GM19023 (cell line): ENCODE data around the gene C1orf21.

Experiments used
- ATAC-seq: cut with Tn5 transposase; IDR thresholded peaks from one replicate; pipeline ENCODE4 v1.9.1; 2021; ENCODE audit warnings: mild to moderate bottlenecking, moderate library complexity; ENCODE audit not compliant: unreplicated experiment

The C1orf21 gene

DNA sequence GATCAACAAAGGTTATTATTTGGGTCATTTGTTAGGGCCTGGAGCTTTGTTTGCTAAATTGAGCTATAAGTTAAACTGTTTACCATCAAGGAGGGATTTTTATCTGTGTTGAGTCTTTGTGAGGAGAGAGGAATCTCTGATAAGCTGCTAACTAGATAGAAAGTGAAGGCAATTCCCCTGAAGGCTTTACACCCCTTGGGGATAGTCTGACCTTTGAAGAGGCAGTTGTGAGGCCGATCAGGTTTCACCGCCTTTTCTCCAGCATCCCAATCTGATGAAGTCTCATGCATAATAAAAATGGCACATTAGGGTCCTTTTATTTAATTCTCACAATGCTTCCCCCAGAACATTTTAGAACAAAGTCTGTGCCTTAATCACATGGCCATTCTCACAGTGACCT is 21.8 kb downstream of the C1orf21 start:
- ATAC-seq, result no peak

- ATAC-seq, result no peak
Measured at GRCh38 chr1:184409011-184409410, 22.2 kb downstream of the C1orf21 start.

- ATAC-seq, result no peak
Measured at GRCh38 chr1:184412472-184412871, 25.6 kb downstream of the C1orf21 start.

DNA sequence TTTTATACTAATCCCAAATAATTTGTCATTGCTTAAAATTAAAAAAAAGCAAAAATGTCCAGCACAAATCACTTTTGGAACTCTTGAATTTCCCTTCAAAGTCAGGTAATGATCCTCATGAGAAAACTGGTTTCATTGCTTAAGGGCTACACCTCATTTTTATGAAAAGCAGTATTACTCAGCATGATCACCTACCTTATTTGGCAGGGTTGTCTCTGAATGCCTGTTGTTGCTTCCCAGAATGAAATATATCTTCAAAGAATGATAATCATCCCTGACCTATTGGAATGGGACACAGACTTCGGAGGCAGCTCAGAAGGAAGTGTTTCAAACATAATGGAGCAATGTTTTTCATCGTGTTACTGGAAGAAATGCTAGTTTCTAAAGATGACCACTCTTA is 29.7 kb downstream of the C1orf21 start:
- ATAC-seq, result no peak

DNA sequence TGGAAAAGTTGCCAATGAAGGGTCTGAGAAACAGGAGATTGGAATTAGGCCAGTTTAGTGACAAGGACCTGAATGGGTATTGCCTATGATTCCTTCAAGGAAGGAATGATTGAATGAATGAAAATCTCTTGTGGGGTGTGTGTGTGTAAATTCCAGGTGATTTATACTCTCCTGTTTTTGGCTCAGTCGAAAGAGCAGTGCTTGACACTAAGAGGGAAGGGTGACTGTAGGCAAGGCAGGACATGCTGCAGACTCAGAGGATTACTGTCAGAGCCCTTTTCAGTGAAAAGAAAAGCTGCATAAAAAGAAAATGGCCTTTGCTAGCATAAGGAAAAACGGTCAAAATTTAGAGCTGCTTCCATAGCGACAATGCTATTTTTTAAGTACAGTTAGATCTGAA is 30.1 kb downstream of the C1orf21 start:
- ATAC-seq, result no peak

DNA sequence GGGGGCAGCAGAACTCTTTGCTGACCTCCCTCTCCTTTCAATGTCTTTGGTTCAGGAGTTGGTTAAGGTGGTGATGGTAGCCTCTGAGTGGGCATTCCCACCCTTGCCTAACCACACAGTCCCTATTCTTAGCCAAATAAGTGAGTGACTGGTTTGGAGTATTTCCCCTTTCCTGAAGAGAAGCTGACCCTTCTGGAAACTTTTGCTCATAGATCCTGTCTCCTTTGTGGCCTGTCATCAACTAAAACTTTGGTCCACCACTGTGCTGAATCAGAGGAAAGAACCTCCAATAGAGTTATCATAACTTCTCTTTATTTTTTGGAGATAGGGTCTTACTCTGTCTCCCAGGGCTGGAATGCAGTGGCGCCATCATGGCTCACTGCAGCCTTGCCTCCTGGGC is 31.1 kb downstream of the C1orf21 start:
- no peak for ATAC-seq

- no peak for ATAC-seq
Measured at GRCh38 chr1:184418652-184419349, 32.0 kb downstream of the C1orf21 start.

DNA sequence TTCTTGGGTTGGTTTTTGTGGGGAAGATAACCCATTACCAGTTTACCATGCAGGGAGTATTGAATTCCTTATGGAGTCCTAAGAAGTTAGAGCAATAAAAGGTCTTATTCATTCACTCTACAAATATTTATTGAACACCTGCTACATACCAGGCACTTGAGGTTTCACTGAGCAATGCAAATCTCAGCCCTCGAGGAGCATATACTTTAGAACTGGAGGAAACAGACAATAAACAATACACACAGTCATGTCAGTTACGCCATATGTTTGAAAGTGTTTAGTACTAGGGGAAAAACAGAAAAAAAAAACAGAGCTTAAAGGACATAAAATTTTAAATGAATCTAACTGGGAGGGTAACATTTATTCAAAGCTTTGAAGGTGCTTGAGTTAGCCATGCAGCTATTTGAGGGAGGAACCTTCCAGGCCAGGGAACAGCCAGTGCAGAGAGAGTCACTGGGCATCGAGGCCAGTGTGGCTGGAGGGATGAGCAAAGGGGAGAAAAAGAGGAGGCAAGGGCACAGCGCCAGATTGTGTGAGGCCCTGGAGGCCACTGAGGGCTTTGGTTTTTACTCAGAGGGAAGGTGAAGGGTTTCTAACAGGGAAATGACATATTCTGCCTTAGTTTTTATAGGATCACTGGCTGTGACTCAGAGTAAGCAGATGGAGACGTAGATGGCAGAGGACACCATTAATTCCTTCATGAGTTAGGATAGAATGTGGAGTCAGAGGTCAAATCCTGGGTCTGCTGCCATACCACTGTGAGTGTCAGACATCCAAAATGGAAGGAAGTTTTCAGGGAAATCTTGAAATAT is 32.7 kb downstream of the C1orf21 start:
- no peak for ATAC-seq

DNA sequence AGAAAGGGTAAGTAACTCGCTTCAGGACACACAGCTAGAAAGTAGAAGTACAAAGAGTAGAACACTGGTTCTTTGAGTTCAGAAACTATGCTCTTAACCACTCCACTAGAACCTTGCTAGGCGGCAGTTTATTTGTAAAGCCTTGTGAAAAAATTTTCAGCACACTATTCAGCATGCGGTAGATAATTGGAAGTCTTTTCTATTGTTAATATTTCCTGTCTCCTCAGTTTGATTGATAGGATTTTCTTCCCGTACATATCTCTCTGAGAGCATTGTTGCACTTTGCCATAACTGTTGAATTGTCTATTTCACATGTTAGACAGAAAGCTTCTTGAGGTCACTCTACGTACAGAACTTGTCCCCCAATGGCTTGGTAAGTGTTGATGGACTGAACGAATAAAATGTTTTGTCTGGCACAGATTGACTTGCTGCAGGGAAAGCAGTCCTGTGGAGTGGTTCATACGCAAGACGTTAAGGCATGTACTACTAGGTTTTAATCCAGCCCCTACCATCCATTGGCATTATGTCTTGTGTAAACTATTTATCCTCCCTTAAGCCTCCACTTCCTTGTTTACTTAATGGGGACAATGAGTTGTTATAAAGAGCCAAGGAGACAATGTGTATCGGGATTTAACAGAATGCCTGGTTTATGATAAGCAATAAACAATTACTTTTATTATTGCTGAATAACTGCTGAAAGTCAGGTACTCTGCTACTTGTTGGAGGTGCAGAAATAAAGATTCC is 35.8 kb downstream of the C1orf21 start:
- no peak for ATAC-seq

DNA sequence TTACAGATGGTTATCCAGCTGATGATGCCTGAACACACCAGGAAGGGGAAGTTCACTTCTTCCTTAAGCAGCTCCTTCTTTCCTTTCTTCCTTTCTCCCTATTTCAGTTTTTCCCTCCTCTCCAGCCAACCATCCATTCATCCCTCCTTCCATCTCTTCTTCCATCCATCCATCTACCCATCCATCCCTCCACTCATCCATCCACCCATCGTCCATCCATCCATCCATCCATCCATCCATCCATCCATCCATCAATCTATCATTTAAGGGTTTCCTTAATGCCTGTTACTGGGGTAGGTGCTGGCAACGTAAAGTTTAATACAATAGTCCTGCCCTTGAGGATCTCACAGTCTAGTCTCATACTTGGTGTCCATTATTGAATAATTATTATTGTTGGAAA is 36.8 kb downstream of the C1orf21 start:
- ATAC-seq, result no peak

GRCh38 chr1:184424157-184424556 is 37.3 kb downstream of the C1orf21 start:
- ATAC-seq, result no peak

DNA sequence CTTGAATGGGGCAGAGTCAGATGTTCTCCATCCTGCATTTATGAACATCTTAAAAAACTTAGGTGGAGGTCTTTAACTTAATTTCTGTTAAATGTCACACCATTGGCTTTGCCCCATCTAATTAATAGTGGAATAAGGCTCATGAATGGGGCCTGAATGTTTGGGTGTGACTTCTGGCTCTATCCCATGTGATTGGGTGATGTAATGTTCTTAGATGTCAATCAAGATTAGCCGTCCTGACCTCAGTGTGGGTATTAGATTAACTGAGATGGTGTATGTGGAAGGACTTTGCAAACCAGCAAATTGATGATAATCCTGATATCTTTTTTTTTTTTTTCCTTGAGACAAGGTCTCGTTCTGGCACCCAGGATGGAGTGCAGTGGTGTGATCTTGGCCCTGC is 38.1 kb downstream of the C1orf21 start:
- no peak for ATAC-seq

GRCh38 chr1:184425449-184426277 is 38.8 kb downstream of the C1orf21 start:
- ATAC-seq, result no peak

GRCh38 chr1:184426278-184426674 is 39.4 kb downstream of the C1orf21 start:
- no peak for ATAC-seq

GRCh38 chr1:184427722-184428121 is 40.9 kb downstream of the C1orf21 start:
- ATAC-seq, result no peak

- ATAC-seq, result no peak
Measured at GRCh38 chr1:184428604-184429003, 41.8 kb downstream of the C1orf21 start.

DNA sequence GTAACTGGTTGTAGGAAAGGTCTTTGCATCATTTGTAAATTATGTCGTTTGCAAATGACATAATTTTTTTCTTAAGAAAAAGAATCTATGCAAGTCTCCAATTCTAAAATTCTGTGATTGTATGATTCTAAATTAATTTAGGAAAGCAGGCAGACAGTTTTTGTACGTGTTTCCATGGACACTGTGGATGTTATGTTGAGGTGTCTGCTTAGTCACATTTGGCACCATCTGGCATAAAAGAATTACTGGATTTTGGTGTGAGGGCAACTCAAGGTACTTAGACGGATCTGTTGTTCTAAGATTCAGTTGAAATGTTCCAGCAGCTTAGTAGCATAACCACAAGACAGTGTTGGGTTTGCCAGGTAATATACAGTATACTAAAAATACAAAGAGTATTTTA is 42.5 kb downstream of the C1orf21 start:
- no peak for ATAC-seq

DNA sequence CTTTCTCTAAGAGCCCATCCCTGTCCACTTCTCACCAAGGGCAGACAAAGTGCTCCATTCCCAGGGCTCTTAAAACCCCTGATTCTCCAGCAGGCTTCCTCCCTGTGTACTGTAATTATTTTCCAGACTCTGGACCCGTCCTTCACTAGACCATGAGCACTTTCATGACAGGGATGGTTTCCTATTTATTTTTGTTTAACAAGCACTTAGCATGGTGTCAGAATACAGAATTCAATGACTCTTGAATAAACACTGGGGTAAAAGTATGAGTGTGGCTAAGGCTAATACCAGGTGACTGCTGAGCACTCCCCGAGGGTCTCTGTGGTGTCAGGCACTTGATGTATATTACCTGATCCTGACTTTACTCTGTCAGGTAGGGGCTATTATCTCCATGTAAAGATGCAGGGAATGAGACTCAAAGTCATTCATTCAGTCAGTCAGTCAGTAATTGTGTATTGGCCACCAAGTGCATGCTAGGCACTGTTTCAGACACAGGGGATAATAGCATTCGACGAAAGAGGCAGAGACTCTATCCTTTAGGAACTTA is 47.2 kb downstream of the C1orf21 start:
- ATAC-seq, result no peak

- ATAC-seq, result no peak
Measured at GRCh38 chr1:184437291-184437690, 50.5 kb downstream of the C1orf21 start.

GRCh38 chr1:184438363-184438762 is 51.5 kb downstream of the C1orf21 start:
- ATAC-seq, result no peak

GRCh38 chr1:184442260-184442659 is 55.4 kb downstream of the C1orf21 start:
- ATAC-seq, result no peak
